ENCODE measurements around the gene FN3KRP.

DNA sequence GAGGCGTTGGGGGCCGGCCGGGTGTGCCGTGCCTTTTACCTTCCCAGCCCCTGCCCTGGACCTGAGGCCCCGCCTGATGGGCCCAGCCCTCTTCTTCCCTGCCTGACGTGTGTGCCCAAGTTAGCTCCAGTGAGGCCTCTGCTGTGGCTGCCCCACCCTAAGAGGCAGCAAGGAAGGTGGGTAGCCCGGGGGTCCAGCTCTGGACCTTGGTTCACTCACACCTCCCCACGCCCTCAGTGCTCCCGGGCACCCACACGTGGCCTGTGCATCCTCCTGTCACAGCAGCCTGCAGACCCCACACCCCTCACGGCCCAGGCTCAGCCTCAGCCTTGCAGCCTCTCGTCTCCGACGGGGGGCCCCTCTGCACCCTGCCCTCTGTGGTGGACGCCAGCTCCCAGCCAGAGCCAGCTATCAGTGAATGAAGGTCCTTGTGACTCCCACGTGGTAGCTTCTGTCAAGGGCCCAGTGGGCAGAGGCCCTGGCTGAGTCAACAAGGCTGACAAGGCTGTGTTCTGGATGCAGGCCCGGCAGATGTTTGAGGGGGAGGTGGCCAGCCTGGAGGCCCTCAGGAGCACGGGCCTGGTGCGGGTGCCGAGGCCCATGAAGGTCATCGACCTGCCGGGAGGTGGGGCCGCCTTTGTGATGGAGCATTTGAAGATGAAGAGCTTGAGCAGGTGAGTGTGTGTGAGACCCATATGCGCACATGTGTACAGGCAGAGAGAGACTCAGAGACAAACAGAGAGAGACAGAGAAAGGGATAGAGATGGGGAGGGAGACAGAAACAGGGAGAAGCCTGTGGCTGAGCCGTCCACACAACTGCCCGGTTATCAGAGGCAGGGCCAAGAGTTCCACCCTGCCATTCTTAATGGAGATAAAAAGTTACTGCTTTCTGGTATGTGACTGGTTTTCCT, 21.7 kb downstream of the FN3KRP start:
- TF ChIP-seq, protein P1, sequence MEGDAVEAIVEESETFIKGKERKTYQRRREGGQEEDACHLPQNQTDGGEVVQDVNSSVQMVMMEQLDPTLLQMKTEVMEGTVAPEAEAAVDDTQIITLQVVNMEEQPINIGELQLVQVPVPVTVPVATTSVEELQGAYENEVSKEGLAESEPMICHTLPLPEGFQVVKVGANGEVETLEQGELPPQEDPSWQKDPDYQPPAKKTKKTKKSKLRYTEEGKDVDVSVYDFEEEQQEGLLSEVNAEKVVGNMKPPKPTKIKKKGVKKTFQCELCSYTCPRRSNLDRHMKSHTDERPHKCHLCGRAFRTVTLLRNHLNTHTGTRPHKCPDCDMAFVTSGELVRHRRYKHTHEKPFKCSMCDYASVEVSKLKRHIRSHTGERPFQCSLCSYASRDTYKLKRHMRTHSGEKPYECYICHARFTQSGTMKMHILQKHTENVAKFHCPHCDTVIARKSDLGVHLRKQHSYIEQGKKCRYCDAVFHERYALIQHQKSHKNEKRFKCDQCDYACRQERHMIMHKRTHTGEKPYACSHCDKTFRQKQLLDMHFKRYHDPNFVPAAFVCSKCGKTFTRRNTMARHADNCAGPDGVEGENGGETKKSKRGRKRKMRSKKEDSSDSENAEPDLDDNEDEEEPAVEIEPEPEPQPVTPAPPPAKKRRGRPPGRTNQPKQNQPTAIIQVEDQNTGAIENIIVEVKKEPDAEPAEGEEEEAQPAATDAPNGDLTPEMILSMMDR (conservative IDR thresholded peaks at IDR 0.05): no peak
- TF ChIP-seq ZFX (IDR thresholded peaks at IDR 0.05): no peak

Data from C4-2B (cell line).